HepG2 (cell line): ENCODE measurements around the gene CARHSP1. TPM values are rescaled to one million over a fixed set of nuclear protein-coding genes. Genes with fewer than 3 reads are reported as not detected.

Experiments
- ATF1 ChIP-seq: IDR thresholded peaks from 2 replicates; pipeline ENCODE4 v1.6.1; 2016; ENCODE audit warnings: mild to moderate bottlenecking, control low read depth
- BCL6 ChIP-seq: IDR thresholded peaks from 2 replicates; pipeline ENCODE4 v1.6.1; 2016; ENCODE audit warnings: missing genetic modification reagents, missing compliant biosample characterization
- ERF ChIP-seq: IDR thresholded peaks from 2 replicates; pipeline ENCODE4 v1.6.1; 2018; ENCODE audit warnings: missing biosample characterization, missing genetic modification reagents
- KLF11 ChIP-seq: IDR thresholded peaks from 2 replicates; pipeline ENCODE4 v1.6.1; 2016; ENCODE audit warnings: missing compliant biosample characterization
- MEIS2 ChIP-seq: sonication (generic); formaldehyde crosslinking; IDR thresholded peaks from 2 replicates; pipeline ENCODE4 v1.9.0; 2021; ENCODE audit warnings: mild to moderate bottlenecking, missing genetic modification reagents
- SMARCE1 ChIP-seq: fragments of 450-650 bp; IDR thresholded peaks from 2 replicates; pipeline ENCODE4 v1.6.1; 2017; ENCODE audit warnings: borderline replicate concordance
- SPEN ChIP-seq: sonication (generic); formaldehyde crosslinking; IDR thresholded peaks from 2 replicates; pipeline ENCODE4 v1.5.1; 2020; ENCODE audit warnings: low read depth, mild to moderate bottlenecking, missing genetic modification reagents
- XRCC5 ChIP-seq: fragments of 200-400 bp; formaldehyde crosslinking; optimal IDR thresholded peaks from 2 replicates; pipeline ENCODE3; 2017; ENCODE audit warnings: mild to moderate bottlenecking, low read length
- ZBTB38 ChIP-seq: sonication (generic); formaldehyde crosslinking; IDR thresholded peaks from 2 replicates; pipeline ENCODE4 v1.5.1; 2020; ENCODE audit warnings: mild to moderate bottlenecking, missing genetic modification reagents
- ZFX ChIP-seq: sonication (generic); formaldehyde crosslinking; IDR thresholded peaks from 2 replicates; pipeline ENCODE4 v1.4.0; 2020; ENCODE audit warnings: mild to moderate bottlenecking, low read depth, missing genetic modification reagents, moderate library complexity
- ZIK1 ChIP-seq: sonication (generic); formaldehyde crosslinking; IDR thresholded peaks from 2 replicates; pipeline ENCODE4 v1.5.0; 2020; ENCODE audit warnings: mild to moderate bottlenecking, low read depth, missing genetic modification reagents, borderline replicate concordance
- ZMYM2 ChIP-seq: sonication (generic); formaldehyde crosslinking; IDR thresholded peaks from 2 replicates; pipeline ENCODE4 v1.8.0; 2022; ENCODE audit warnings: mild to moderate bottlenecking, missing genetic modification reagents
- ZNF143 ChIP-seq: sonication (generic); formaldehyde crosslinking; IDR thresholded peaks from 2 replicates; pipeline ENCODE4 v1.4.0; 2020; ENCODE audit warnings: missing genetic modification reagents
- ZNF430 ChIP-seq: sonication (generic); formaldehyde crosslinking; IDR thresholded peaks from 2 replicates; pipeline ENCODE4 v1.9.0; 2021; ENCODE audit warnings: mild to moderate bottlenecking, missing genetic modification reagents
- ZNF572 ChIP-seq: sonication (generic); formaldehyde crosslinking; IDR thresholded peaks from 2 replicates; pipeline ENCODE4 v1.5.1; 2020; ENCODE audit warnings: mild to moderate bottlenecking, missing genetic modification reagents
- polyA plus RNA-seq, 8 experiments: library from polyadenylated mRNA; depleted of rRNA in 3 of 8; stranded (reverse) in 7 of 8; unstranded in 1 of 8; fragments of >200 nt; fragmentation: Illumina TruSeq in 4 of 8; extraction: Trizol in 4 of 8; gene quantifications; 2 replicates each; pipeline versions ENCODE4 v1.2.1 to v1.2.3, GENCODE V29; 2011 to 2016; ENCODE audit warnings: low read depth in 4 of 8, missing spikeins in 1 of 8, mixed read lengths in 1 of 8; ENCODE audit not compliant: insufficient read depth in 1 of 8
- total RNA-seq, 5 experiments: library from RNA; depleted of rRNA; stranded (reverse); fragments of >200 nt; fragmentation: Illumina TruSeq; extraction: Trizol; gene quantifications; 2 replicates each; pipeline ENCODE4 v1.2.3, GENCODE V29; 2016; ENCODE audit warnings: low read depth in 1 of 5
- TF ChIP-seq, protein P1 (sequence below): sonication (generic); formaldehyde crosslinking; IDR thresholded peaks from 2 replicates; pipeline ENCODE4 v1.8.0; 2022; ENCODE audit warnings: low read depth, missing genetic modification reagents
- TF ChIP-seq, protein P2 (sequence below): sonication (generic); formaldehyde crosslinking; IDR thresholded peaks from 2 replicates; pipeline ENCODE4 v1.5.1; 2020; ENCODE audit warnings: mild to moderate bottlenecking, missing genetic modification reagents, moderate library complexity
- TF ChIP-seq, protein P3 (sequence below): IDR thresholded peaks from 2 replicates; pipeline ENCODE4 v1.6.1; 2016
- TF ChIP-seq, protein P4 (sequence below): sonication (generic); formaldehyde crosslinking; IDR thresholded peaks from 2 replicates; pipeline ENCODE4 v1.5.1; 2020; ENCODE audit warnings: missing genetic modification reagents, mild to moderate bottlenecking, borderline replicate concordance

The CARHSP1 gene
- total and polyA plus RNA-seq, 2 of the 13 experiments (the other 11 are each of a cell fraction or from before 2014, with no cell fraction given) = 173 to 345 TPM

DNA sequence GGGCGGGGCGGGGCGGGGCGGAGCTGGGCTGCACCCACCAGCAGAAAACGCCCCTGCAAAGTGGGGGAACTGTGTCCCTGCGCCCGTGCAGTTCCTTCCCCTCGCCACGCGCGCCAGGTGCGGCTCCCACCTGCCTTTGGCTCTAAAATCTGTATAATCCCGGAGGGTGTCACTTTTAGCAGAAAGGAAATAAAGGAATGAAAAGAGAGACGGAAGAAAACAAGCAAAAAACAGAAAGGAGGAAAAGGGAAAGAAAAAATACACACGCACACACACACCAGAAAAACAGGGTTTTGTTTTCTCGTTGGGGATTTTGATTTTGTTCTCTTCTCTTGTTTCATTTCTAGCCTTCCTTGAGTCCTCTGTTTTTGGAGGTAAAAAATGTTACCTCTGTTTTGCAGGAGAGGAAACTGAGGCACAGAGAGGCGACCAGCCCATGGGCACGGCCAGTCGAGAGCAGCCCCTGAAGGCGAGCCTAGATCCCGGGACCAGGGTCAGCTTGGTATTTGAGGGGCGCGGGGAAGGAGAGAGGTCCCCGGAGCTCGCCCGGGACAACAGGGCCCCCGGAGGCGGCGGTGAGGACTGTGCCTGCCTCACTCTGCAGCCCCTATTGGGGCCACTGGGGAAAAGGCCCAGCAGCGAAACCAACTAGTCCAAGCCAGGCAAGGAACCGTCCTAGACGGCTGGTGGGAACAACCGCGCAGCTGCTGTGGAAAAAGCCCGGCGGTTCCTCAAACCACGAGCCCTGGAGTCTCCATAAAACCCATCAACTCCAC lies 594 bp upstream of the CARHSP1 start (continued):
- TF ChIP-seq ZMYM2 (CRISPR knock-in tag) (no peak), SPEN (no peak), ZNF430 (no peak), ERF (peak; percentile 51), ZFX (peak; percentile 69), MEIS2 (CRISPR knock-in tag) (0 out of 2 replicates have a peak, but pooled peaks have one; percentile 43), SMARCE1 (no peak), KLF11 (no peak), ZNF572 (CRISPR knock-in tag) (no peak), ZNF143 (CRISPR knock-in tag) (no peak), ZBTB38 (CRISPR knock-in tag) (peak; percentile 62; the same call in 1 of the 2 replicates), ZIK1 (no peak), ATF1 (no peak), XRCC5 (peak; percentile 73), BCL6 (0 out of 2 replicates have a peak, but pooled peaks have one; percentile 8)
- TF ChIP-seq, protein P1, sequence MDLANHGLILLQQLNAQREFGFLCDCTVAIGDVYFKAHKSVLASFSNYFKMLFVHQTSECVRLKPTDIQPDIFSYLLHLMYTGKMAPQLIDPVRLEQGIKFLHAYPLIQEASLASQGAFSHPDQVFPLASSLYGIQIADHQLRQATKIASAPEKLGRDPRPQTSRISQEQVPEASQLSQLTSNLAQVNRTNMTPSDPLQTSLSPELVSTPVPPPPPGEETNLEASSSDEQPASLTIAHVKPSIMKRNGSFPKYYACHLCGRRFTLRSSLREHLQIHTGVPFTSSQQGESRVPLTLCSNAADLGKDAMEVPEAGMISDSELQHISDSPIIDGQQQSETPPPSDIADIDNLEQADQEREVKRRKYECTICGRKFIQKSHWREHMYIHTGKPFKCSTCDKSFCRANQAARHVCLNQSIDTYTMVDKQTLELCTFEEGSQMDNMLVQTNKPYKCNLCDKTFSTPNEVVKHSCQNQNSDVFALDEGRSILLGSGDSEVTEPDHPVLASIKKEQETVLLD (CRISPR knock-in tag) = peak; percentile 34; the same call in 1 of the 2 replicates
- TF ChIP-seq, protein P2, sequence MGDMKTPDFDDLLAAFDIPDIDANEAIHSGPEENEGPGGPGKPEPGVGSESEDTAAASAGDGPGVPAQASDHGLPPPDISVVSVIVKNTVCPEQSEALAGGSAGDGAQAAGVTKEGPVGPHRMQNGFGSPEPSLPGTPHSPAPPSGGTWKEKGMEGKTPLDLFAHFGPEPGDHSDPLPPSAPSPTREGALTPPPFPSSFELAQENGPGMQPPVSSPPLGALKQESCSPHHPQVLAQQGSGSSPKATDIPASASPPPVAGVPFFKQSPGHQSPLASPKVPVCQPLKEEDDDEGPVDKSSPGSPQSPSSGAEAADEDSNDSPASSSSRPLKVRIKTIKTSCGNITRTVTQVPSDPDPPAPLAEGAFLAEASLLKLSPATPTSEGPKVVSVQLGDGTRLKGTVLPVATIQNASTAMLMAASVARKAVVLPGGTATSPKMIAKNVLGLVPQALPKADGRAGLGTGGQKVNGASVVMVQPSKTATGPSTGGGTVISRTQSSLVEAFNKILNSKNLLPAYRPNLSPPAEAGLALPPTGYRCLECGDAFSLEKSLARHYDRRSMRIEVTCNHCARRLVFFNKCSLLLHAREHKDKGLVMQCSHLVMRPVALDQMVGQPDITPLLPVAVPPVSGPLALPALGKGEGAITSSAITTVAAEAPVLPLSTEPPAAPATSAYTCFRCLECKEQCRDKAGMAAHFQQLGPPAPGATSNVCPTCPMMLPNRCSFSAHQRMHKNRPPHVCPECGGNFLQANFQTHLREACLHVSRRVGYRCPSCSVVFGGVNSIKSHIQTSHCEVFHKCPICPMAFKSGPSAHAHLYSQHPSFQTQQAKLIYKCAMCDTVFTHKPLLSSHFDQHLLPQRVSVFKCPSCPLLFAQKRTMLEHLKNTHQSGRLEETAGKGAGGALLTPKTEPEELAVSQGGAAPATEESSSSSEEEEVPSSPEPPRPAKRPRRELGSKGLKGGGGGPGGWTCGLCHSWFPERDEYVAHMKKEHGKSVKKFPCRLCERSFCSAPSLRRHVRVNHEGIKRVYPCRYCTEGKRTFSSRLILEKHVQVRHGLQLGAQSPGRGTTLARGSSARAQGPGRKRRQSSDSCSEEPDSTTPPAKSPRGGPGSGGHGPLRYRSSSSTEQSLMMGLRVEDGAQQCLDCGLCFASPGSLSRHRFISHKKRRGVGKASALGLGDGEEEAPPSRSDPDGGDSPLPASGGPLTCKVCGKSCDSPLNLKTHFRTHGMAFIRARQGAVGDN (CRISPR knock-in tag) = peak; percentile 84
- TF ChIP-seq, protein P3, sequence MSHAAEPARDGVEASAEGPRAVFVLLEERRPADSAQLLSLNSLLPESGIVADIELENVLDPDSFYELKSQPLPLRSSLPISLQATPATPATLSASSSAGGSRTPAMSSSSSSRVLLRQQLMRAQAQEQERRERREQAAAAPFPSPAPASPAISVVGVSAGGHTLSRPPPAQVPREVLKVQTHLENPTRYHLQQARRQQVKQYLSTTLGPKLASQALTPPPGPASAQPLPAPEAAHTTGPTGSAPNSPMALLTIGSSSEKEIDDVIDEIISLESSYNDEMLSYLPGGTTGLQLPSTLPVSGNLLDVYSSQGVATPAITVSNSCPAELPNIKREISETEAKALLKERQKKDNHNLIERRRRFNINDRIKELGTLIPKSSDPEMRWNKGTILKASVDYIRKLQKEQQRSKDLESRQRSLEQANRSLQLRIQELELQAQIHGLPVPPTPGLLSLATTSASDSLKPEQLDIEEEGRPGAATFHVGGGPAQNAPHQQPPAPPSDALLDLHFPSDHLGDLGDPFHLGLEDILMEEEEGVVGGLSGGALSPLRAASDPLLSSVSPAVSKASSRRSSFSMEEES (CRISPR knock-in tag) = no peak
- TF ChIP-seq, protein P4, sequence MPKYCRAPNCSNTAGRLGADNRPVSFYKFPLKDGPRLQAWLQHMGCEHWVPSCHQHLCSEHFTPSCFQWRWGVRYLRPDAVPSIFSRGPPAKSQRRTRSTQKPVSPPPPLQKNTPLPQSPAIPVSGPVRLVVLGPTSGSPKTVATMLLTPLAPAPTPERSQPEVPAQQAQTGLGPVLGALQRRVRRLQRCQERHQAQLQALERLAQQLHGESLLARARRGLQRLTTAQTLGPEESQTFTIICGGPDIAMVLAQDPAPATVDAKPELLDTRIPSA (CRISPR knock-in tag) = no peak
